ENCODE data around the gene RPEL1.

GRCh38 chr10:103204353-103205255 lies 41.1 kb upstream of the RPEL1 start:
- TF ChIP-seq CTCF (conservative IDR thresholded peaks at IDR 0.05; ENCODE audit: low read depth, low read length) (no peak), EZH2 (IDR thresholded peaks at IDR 0.05; ENCODE audit: borderline replicate concordance, low read depth, low read length, poor library complexity, severe bottlenecking) (no peak)
